Right atrium auricular region (tissue), 2 donors: ENCODE results near the gene B3GALT6. TPM values are rescaled to one million over a fixed set of nuclear protein-coding genes. Genes with fewer than 3 reads are reported as not detected.
A peak's percentile ranks its signal among the peaks of the same experiment; 100 is the strongest.

Source experiments
- DNase-seq: peaks from one replicate; pipeline ENCODE4 v3.0.0-alpha.2; 2019; ENCODE audit warnings: low spot score
- H3K27ac ChIP-seq, 2 donors: fragments of 200-600 bp; sonication (generic); 1 replicate in 1 of 2; 2 replicates in 1 of 2; pipeline ENCODE4 v1.5.1; 2016 to 2019
- H3K27me3 ChIP-seq, 2 donors: fragments of 200-600 bp; sonication (generic); one replicate each; pipeline versions ENCODE4 v1.5.1 to v1.6.0; 2017 to 2019
- H3K36me3 ChIP-seq: fragments of 200-600 bp; sonication (generic); one replicate; pipeline ENCODE4 v1.5.1; 2016
- H3K4me1 ChIP-seq, 2 donors: fragments of 200-600 bp; sonication (generic); one replicate each; pipeline versions ENCODE4 v1.5.1 to v1.6.0; 2017 to 2019
- H3K4me3 ChIP-seq, 2 donors: fragments of 200-600 bp; sonication (generic); 1 replicate in 1 of 2; 2 replicates in 1 of 2; pipeline ENCODE4 v1.5.1; 2017 to 2019; ENCODE audit warnings: mild to moderate bottlenecking in 1 of 2, moderate library complexity in 1 of 2
- H3K9me3 ChIP-seq, 2 donors: fragments of 200-600 bp; sonication (generic); one replicate each; pipeline ENCODE4 v1.5.1; 2019
- CTCF ChIP-seq, 2 donors: fragments of 200-600 bp; sonication (generic); IDR thresholded peaks; one replicate each; pipeline ENCODE4 v1.5.1; 2019; ENCODE audit warnings: antibody characterized with exemption in 2 of 2
- total RNA-seq, 2 donors: library from RNA; depleted of rRNA; stranded (reverse); fragments of >200 nt; gene quantifications; one replicate each; pipeline ENCODE4 v1.1.0, GENCODE V29; 2016

Gene B3GALT6
- total RNA-seq, 2 donors from 2014 or later = 16.1 to 19.7 TPM

- H3K4me3 ChIP-seq = peak within 1 kb of the TSS in 1 of 2 donors; percentile 36
- H3K36me3 ChIP-seq = peaks cover 25% of the 10 kb centered on the region
- TF ChIP-seq CTCF (IDR thresholded peaks at IDR 0.05) = no peak
- H3K27ac ChIP-seq = no peak within 1 kb of the TSS
- peaks cover 0 to 34% of the 10 kb centered on the region in 2 donors for H3K4me1 ChIP-seq
- H3K9me3 ChIP-seq = no peaks in the 10 kb centered on the region
- DNase-seq = no peak
- H3K27me3 ChIP-seq = no peaks in the 10 kb centered on the region
These were observed 18.4 kb upstream of the B3GALT6 start, which contains the start of gene TNFRSF4 for GRCh38 chr1:1213345-1214265. TNFRSF4 (minus strand) TSS chr1:1214153; CDS start chr1:1214127, 26 bp downstream.

GRCh38 chr1:1215080-1215676 is 16.9 kb upstream of the B3GALT6 start:
- H3K36me3 ChIP-seq = peaks cover 33% of the 10 kb centered on the region
- H3K4me3 ChIP-seq = no peak overlapping the region
- H3K27me3 ChIP-seq = no peaks in the 10 kb centered on the region
- no peaks in the 10 kb centered on the region for H3K9me3 ChIP-seq
- no peak overlapping the region for H3K27ac ChIP-seq
- peaks cover 0 to 32% of the 10 kb centered on the region in 2 donors for H3K4me1 ChIP-seq
- TF ChIP-seq CTCF (IDR thresholded peaks at IDR 0.05) = no peak
- no peak for DNase-seq

GRCh38 chr1:1215881-1216605 is 16.0 kb upstream of the B3GALT6 start:
- H3K27me3 ChIP-seq = no peaks in the 10 kb centered on the region
- no peak for DNase-seq
- H3K9me3 ChIP-seq = no peaks in the 10 kb centered on the region
- peak overlapping the region in 1 of 2 donors; percentile 18 for H3K27ac ChIP-seq
- no peak for TF ChIP-seq CTCF (IDR thresholded peaks at IDR 0.05)
- H3K36me3 ChIP-seq = peaks cover 42% of the 10 kb centered on the region
- H3K4me1 ChIP-seq = peaks cover 0 to 32% of the 10 kb centered on the region in 2 donors
- no peak overlapping the region for H3K4me3 ChIP-seq

- Histone ChIP-seq H3K9me3 (no peaks in the 10 kb centered on the region), H3K4me3 (no peak overlapping the region), H3K27me3 (no peaks in the 10 kb centered on the region), H3K36me3 (peaks cover 51% of the 10 kb centered on the region), H3K4me1 (peaks cover 0 to 28% of the 10 kb centered on the region in 2 donors), H3K27ac (peak overlapping the region in 1 of 2 donors; percentile 18)
- no peak for DNase-seq
- no peak for TF ChIP-seq CTCF (IDR thresholded peaks at IDR 0.05)
These were observed 15.0 kb upstream of the B3GALT6 start for GRCh38 chr1:1216770-1217620.
